Activated T-cell treated with anti-CD3 and anti-CD28 coated beads, Interleukin-2, amount 50 U/mL, for 72 hours (primary cell): ENCODE data around the gene PTPRQ. TPM values are rescaled to one million over a fixed set of nuclear protein-coding genes. Genes with fewer than 3 reads are reported as not detected.

Source experiments
- ATAC-seq, 2 donors: fragments of 150-1000 bp; cut with Tn5 transposase; replicated peaks in 1 of 2; 2 replicates each; pipeline ENCODE4 v1.10.0; 2021; ENCODE audit warnings: moderate library complexity in 2 of 2, mild to moderate bottlenecking in 1 of 2
- DNase-seq, 2 donors: peaks; one replicate each; pipeline ENCODE4 v3.0.0; 2021 to 2022; ENCODE audit warnings: mixed read lengths in 1 of 2
- H3K27ac Mint-ChIP-seq: one replicate; pipeline ENCODE4 v1.8.0; 2022; ENCODE audit warnings: mild to moderate bottlenecking, moderate library complexity, mixed read lengths
- H3K27me3 Mint-ChIP-seq: one replicate; pipeline ENCODE4 v1.8.0; 2022; ENCODE audit warnings: low read depth, mixed read lengths
- H3K36me3 Mint-ChIP-seq, 2 donors: one replicate each; pipeline ENCODE4 v1.8.0; 2022; ENCODE audit warnings: mixed read lengths in 2 of 2, mild to moderate bottlenecking in 1 of 2; ENCODE audit not compliant: insufficient read depth in 2 of 2
- H3K4me1 Mint-ChIP-seq: one replicate; pipeline ENCODE4 v1.8.0; 2022; ENCODE audit warnings: low read depth, mixed read lengths
- H3K4me3 Mint-ChIP-seq, 2 donors: one replicate each; pipeline ENCODE4 v1.8.0; 2022; ENCODE audit warnings: mild to moderate bottlenecking in 2 of 2, mixed read lengths in 2 of 2, moderate library complexity in 2 of 2
- H3K9me3 Mint-ChIP-seq, 2 donors: one replicate each; pipeline ENCODE4 v1.8.0; 2022; ENCODE audit warnings: mixed read lengths in 2 of 2
- total RNA-seq, 2 donors: library from RNA; stranded (reverse); gene quantifications; one replicate each; pipeline ENCODE4 v1.2.3, GENCODE V29; 2022

PTPRQ gene
- total RNA-seq, 2 donors from 2014 or later = not detected

DNA sequence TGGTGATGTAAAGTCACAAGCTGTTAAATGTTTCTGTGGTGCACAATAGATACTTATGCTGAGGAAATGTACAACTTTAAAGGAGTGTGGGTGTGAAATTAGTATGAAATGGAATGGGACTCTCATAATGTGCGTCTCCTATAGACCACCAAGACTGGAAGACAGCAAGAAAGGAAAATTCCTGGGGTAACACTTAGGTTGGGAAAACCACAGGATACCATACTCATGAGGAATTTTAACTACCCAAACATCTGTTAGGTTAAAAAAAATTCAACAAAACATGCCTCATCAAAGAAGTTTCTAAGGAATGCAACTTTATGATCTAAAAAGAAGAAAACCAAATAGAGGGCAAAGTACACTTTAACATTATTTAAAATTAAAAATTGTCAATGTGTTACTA, 149.7 kb downstream of the PTPRQ start:
- ATAC-seq (no peak), DNase-seq (no peak)
- Mint-ChIP-seq H3K27me3 (no peaks in the 10 kb centered on the region), H3K9me3 (peaks cover 2 to 6% of the 10 kb centered on the region in 2 donors), H3K27ac (no peak overlapping the region), H3K36me3 (peaks cover 0 to 2% of the 10 kb centered on the region in 2 donors), H3K4me3 (no peak overlapping the region), H3K4me1 (no peaks in the 10 kb centered on the region)

GRCh38 chr12:80596509-80596908, 152.5 kb downstream of the PTPRQ start:
- Mint-ChIP-seq H3K4me3 (no peak overlapping the region), H3K27me3 (no peaks in the 10 kb centered on the region), H3K9me3 (peaks cover 2 to 5% of the 10 kb centered on the region in 2 donors), H3K27ac (no peak overlapping the region), H3K36me3 (peaks cover 0 to 2% of the 10 kb centered on the region in 2 donors), H3K4me1 (no peaks in the 10 kb centered on the region)
- ATAC-seq (no peak), DNase-seq (no peak)

- Mint-ChIP-seq H3K4me1 (no peaks in the 10 kb centered on the region), H3K36me3 (peaks cover 0 to 2% of the 10 kb centered on the region in 2 donors)
- no peak for DNase-seq
These were observed 154.1 kb downstream of the PTPRQ start for GRCh38 chr12:80598004-80598606.

DNA sequence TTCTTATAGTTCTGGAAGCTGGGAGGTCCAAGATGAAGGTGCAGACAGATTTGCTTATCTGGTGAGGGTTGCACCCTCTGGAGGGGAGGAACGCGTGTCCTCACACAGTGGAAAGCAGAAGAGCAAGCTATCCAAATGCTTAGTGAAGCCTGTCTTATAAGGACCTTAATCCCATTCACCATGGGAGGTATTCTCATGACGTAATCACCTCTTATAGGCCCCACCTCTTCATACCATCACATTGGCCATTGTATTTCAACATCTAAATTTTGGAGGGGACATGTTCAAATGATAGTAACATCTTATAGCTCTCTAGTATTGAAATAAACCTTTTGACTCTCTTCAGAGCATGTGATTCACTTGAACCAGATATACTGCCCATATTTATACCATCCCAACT, 158.4 kb downstream of the PTPRQ start:
- Mint-ChIP-seq H3K4me3 (no peak overlapping the region), H3K27me3 (no peaks in the 10 kb centered on the region), H3K27ac (no peak overlapping the region), H3K9me3 (peaks cover 5 to 7% of the 10 kb centered on the region in 2 donors), H3K4me1 (no peaks in the 10 kb centered on the region), H3K36me3 (peaks cover 0 to 2% of the 10 kb centered on the region in 2 donors)
- ATAC-seq (no peak), DNase-seq (no peak)

More at GRCh38 chr12:80598004-80598606, 154.1 kb downstream of the PTPRQ start:
- no peak overlapping the region for H3K4me3 Mint-ChIP-seq
- H3K27me3 Mint-ChIP-seq = no peaks in the 10 kb centered on the region
- peaks cover 2 to 5% of the 10 kb centered on the region in 2 donors for H3K9me3 Mint-ChIP-seq
- H3K27ac Mint-ChIP-seq = no peak overlapping the region
- ATAC-seq = no peak

- Mint-ChIP-seq H3K4me3 (no peak overlapping the region), H3K36me3 (no peaks in the 10 kb centered on the region), H3K4me1 (no peaks in the 10 kb centered on the region), H3K27ac (no peak overlapping the region), H3K27me3 (no peaks in the 10 kb centered on the region), H3K9me3 (peaks cover 5 to 6% of the 10 kb centered on the region in 2 donors)
- ATAC-seq = no peak
- no peak for DNase-seq
These were observed 163.5 kb downstream of the PTPRQ start for GRCh38 chr12:80607361-80608135.

DNA sequence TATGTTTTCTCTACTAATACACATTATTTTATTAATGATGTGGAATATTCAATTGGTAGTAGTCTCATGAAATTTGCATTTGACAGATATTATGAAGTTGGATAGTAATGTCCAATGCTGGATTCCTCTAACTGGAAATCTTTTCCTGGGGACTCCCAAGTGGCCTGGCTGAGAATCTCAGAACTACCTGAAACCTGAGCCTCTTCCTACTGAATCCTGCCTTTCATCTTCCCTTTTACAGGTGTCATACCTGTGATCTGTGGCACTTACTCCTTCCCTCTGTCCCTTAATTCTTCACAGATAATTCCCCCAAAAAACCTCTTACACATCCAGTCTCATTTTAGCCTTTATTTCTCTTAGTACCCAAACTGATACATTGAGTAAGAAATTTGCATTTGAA, 173.7 kb downstream of the PTPRQ start:
- H3K27ac Mint-ChIP-seq = no peak overlapping the region
- no peak for ATAC-seq
- no peaks in the 10 kb centered on the region for H3K27me3 Mint-ChIP-seq
- no peak for DNase-seq
- H3K36me3 Mint-ChIP-seq = no peaks in the 10 kb centered on the region
- H3K4me3 Mint-ChIP-seq = no peak overlapping the region
- no peaks in the 10 kb centered on the region for H3K4me1 Mint-ChIP-seq
- peaks cover 0 to under 1% of the 10 kb centered on the region in 2 donors for H3K9me3 Mint-ChIP-seq

DNA sequence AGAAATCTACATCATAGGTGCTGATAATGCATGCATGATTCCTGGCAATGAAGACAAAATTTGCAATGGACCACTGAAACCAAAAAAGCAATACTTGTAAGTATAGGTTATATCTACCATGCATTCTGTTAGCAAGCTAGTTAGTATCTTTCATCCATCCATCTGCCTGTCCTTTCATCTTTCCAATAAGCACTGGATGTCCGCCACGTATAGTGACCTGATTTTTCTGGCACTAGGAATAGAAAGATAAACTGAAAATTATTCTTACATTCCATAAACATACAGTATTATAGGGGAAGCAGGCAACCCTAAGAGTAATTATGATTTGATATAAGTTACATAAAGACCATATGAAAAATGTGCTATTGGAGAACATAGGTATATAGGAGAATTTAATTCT, 176.2 kb downstream of the PTPRQ start:
- Mint-ChIP-seq H3K36me3 (no peaks in the 10 kb centered on the region), H3K4me1 (no peaks in the 10 kb centered on the region), H3K4me3 (no peak overlapping the region), H3K27ac (no peak overlapping the region), H3K27me3 (no peaks in the 10 kb centered on the region), H3K9me3 (peaks cover 0 to under 1% of the 10 kb centered on the region in 2 donors)
- no peak for DNase-seq
- no peak for ATAC-seq

DNA sequence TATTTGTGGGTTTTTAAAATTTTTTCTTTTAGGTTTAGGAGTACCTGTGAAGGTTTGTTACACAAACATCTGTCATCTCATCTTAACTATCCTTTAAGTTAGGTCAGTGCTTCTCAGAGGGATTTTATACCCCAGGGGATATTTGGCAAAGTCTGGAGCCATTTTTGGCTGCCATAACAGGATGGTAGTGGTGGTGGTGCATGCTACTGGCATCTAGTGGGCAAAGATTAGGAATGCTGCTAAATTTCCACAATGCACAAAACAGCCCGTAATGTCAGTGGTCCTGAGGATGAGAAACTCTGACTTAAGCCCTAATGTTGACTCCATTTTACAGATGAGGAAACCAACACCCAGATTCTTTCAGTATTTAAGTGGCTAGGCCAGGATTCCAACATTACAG, 178.2 kb downstream of the PTPRQ start:
- H3K27me3 Mint-ChIP-seq = no peaks in the 10 kb centered on the region
- DNase-seq (no peak), ATAC-seq (no peak)
- no peaks in the 10 kb centered on the region for H3K4me1 Mint-ChIP-seq
- H3K9me3 Mint-ChIP-seq = peaks cover 0 to 3% of the 10 kb centered on the region in 2 donors
- H3K36me3 Mint-ChIP-seq = no peaks in the 10 kb centered on the region
- H3K4me3 Mint-ChIP-seq = no peak overlapping the region
- no peak overlapping the region for H3K27ac Mint-ChIP-seq

GRCh38 chr12:80625051-80625450, 181.0 kb downstream of the PTPRQ start:
- DNase-seq = no peak
- no peak for ATAC-seq
- Mint-ChIP-seq H3K27me3 (no peaks in the 10 kb centered on the region), H3K4me3 (no peak overlapping the region), H3K36me3 (no peaks in the 10 kb centered on the region), H3K9me3 (peaks cover 0 to 3% of the 10 kb centered on the region in 2 donors), H3K27ac (no peak overlapping the region), H3K4me1 (no peaks in the 10 kb centered on the region)

- H3K27ac Mint-ChIP-seq = no peak overlapping the region
- no peak overlapping the region for H3K4me3 Mint-ChIP-seq
- ATAC-seq (no peak), DNase-seq (no peak)
- no peaks in the 10 kb centered on the region for H3K27me3 Mint-ChIP-seq
- peaks cover 0 to 3% of the 10 kb centered on the region in 2 donors for H3K9me3 Mint-ChIP-seq
- no peaks in the 10 kb centered on the region for H3K4me1 Mint-ChIP-seq
- no peaks in the 10 kb centered on the region for H3K36me3 Mint-ChIP-seq
These were observed 181.9 kb downstream of the PTPRQ start for GRCh38 chr12:80625901-80626300.

DNA sequence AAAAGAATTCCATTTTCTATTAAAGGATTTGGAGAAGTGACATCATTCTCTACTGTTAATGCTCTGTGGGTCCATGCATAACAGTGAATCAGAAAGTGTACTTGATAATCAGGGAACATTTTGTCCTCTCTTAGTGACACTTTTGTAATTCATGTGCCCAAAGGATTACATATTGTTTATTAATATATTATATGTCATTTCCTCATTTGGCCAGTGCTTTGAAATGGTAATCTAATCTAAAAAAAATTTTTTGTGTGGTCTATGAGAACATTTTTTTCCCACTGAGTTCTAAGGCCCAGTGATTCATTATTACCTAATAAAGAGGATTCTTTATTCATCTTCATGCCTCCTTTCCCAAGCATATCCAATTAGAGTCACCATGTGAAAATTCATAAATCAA, 183.7 kb downstream of the PTPRQ start:
- H3K27me3 Mint-ChIP-seq = no peaks in the 10 kb centered on the region

DNA sequence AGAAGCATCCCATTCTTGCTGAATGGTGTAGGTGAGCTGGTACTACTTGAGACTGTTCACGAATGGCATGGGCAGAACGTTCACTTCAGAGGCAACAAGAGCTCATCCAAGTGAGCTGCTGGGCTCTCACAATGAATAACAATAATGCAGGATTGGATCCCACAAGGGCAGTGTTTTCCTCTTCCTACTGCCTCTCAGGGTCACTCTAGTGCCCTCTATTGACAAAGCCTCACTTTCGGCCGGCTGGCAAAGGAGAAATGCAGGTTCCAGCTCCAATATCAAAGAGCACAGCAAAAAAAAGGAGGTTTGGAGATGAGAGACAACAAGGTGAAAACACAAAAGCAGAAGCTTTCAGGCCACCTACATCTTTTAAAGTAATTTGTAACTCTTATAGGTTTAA, 188.8 kb downstream of the PTPRQ start:
- Mint-ChIP-seq H3K27me3 (no peaks in the 10 kb centered on the region), H3K4me1 (no peaks in the 10 kb centered on the region), H3K4me3 (no peak overlapping the region), H3K36me3 (no peaks in the 10 kb centered on the region), H3K9me3 (no peaks in the 10 kb centered on the region), H3K27ac (no peak overlapping the region)
- DNase-seq (no peak), ATAC-seq (no peak)

More for the DNA sequence above, 183.7 kb downstream of the PTPRQ start:
- Mint-ChIP-seq H3K4me1 (no peaks in the 10 kb centered on the region), H3K27ac (no peak overlapping the region), H3K4me3 (no peak overlapping the region), H3K36me3 (no peaks in the 10 kb centered on the region), H3K9me3 (peaks cover 0 to 3% of the 10 kb centered on the region in 2 donors)
- no peak for ATAC-seq
- no peak for DNase-seq

- Mint-ChIP-seq H3K4me1 (no peaks in the 10 kb centered on the region), H3K27ac (no peak overlapping the region), H3K27me3 (no peaks in the 10 kb centered on the region), H3K36me3 (no peaks in the 10 kb centered on the region), H3K4me3 (no peak overlapping the region), H3K9me3 (peaks cover 0 to 4% of the 10 kb centered on the region in 2 donors)
- DNase-seq (no peak), ATAC-seq (no peak)
These were observed 190.9 kb downstream of the PTPRQ start for GRCh38 chr12:80634903-80635302.
